Upper lobe of left lung (tissue), 4 donors: ENCODE measurements around the gene CTPS1.

Source experiments
- CTCF ChIP-seq, 6 experiments: fragments of 450-650 bp in 4 of 6; fragments of 200-600 bp in 2 of 6; sonication (generic) in 2 of 6; IDR thresholded peaks; one replicate each; pipeline ENCODE4 v1.5.1; 2016 to 2019; ENCODE audit warnings: antibody characterized with exemption in 6 of 6
- POLR2A ChIP-seq, 4 donors: fragments of 450-650 bp; IDR thresholded peaks; one replicate each; pipeline ENCODE4 v1.5.1; 2016 to 2017; ENCODE audit warnings: antibody characterized with exemption in 4 of 4, mild to moderate bottlenecking in 2 of 4

GRCh38 chr1:41032147-41032546, 52.7 kb downstream of the CTPS1 start:
- TF ChIP-seq POLR2A (IDR thresholded peaks at IDR 0.05) (no peak), CTCF (IDR thresholded peaks at IDR 0.05) (no peak)
